ENCODE results near the gene PLA2G4F. TPM values are rescaled to one million over a fixed set of nuclear protein-coding genes. Genes with fewer than 3 reads are reported as not detected.

PLA2G4F gene
- total RNA-seq, 1 donor from 2014 or later = 1.6 TPM

GRCh38 chr15:42128476-42128875 lies 28.0 kb downstream of the PLA2G4F start:
- TF ChIP-seq CTCF (IDR thresholded peaks at IDR 0.05; ENCODE audit: insufficient read depth, low read length, severe bottlenecking) = no peak
- Histone ChIP-seq H3K36me3 (ENCODE audit: control insufficient read depth, insufficient read depth, low read length) (no peaks in the 10 kb centered on the region), H3K27me3 (ENCODE audit: control insufficient read depth, insufficient read depth, low read length) (peaks cover 6% of the 10 kb centered on the region), H3K4me3 (ENCODE audit: low read depth, low read length) (no peak overlapping the region)
- no peak for FAIRE-seq
- DNase-seq (ENCODE audit: low read depth) = no peak

GRCh38 chr15:42123546-42123945 lies 32.9 kb downstream of the PLA2G4F start:
- H3K36me3 ChIP-seq (ENCODE audit: control insufficient read depth, insufficient read depth, low read length) = no peaks in the 10 kb centered on the region
- no peak for DNase-seq (ENCODE audit: low read depth)
- FAIRE-seq = no peak
- TF ChIP-seq CTCF (IDR thresholded peaks at IDR 0.05; ENCODE audit: insufficient read depth, low read length, severe bottlenecking) = no peak
- H3K4me3 ChIP-seq (ENCODE audit: low read depth, low read length) = no peak overlapping the region
- no peaks in the 10 kb centered on the region for H3K27me3 ChIP-seq (ENCODE audit: control insufficient read depth, insufficient read depth, low read length)

- Histone ChIP-seq H3K4me3 (ENCODE audit: low read depth, low read length) (no peak overlapping the region), H3K27me3 (ENCODE audit: control insufficient read depth, insufficient read depth, low read length) (no peaks in the 10 kb centered on the region), H3K36me3 (ENCODE audit: control insufficient read depth, insufficient read depth, low read length) (no peaks in the 10 kb centered on the region)
- peak; percentile 26 for DNase-seq (ENCODE audit: low read depth)
- no peak for FAIRE-seq
- no peak for TF ChIP-seq CTCF (IDR thresholded peaks at IDR 0.05; ENCODE audit: insufficient read depth, low read length, severe bottlenecking)
Observed at GRCh38 chr15:42121682-42122081, 34.8 kb downstream of the PLA2G4F start.

GRCh38 chr15:42121021-42121420 lies 35.4 kb downstream of the PLA2G4F start:
- no peak for FAIRE-seq

DNA sequence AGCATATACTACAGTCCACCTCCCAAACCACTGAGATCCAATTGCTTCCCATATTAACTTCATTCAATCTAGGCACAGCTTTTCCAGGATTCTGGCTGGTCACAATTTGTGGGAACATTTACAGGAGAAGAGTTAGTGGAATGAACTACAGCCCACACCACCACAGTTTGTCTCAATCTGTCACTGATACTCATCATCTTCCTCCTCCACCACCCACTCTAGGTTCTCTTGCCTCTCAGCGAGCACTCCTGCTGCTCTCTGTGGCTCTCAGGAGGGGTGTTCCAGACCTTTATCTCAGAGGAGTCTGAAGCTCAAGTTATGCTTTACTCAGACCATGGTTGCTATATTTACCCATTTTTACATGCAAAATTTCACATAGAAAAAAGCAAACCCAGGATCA lies 36.2 kb downstream of the PLA2G4F start:
- FAIRE-seq (no peak), DNase-seq (ENCODE audit: low read depth) (no peak)
- no peaks in the 10 kb centered on the region for H3K27me3 ChIP-seq (ENCODE audit: control insufficient read depth, insufficient read depth, low read length)
- TF ChIP-seq CTCF (IDR thresholded peaks at IDR 0.05; ENCODE audit: insufficient read depth, low read length, severe bottlenecking) = no peak
- H3K36me3 ChIP-seq (ENCODE audit: control insufficient read depth, insufficient read depth, low read length) = no peaks in the 10 kb centered on the region
- no peak overlapping the region for H3K4me3 ChIP-seq (ENCODE audit: low read depth, low read length)

More at GRCh38 chr15:42121021-42121420, 35.4 kb downstream of the PLA2G4F start:
- Histone ChIP-seq H3K4me3 (ENCODE audit: low read depth, low read length) (no peak overlapping the region), H3K36me3 (ENCODE audit: control insufficient read depth, insufficient read depth, low read length) (no peaks in the 10 kb centered on the region), H3K27me3 (ENCODE audit: control insufficient read depth, insufficient read depth, low read length) (no peaks in the 10 kb centered on the region)
- TF ChIP-seq CTCF (IDR thresholded peaks at IDR 0.05; ENCODE audit: insufficient read depth, low read length, severe bottlenecking) = no peak
- no peak for DNase-seq (ENCODE audit: low read depth)

GRCh38 chr15:42119446-42119760 lies 37.0 kb downstream of the PLA2G4F start:
- no peaks in the 10 kb centered on the region for H3K27me3 ChIP-seq (ENCODE audit: control insufficient read depth, insufficient read depth, low read length)
- H3K4me3 ChIP-seq (ENCODE audit: low read depth, low read length) = no peak overlapping the region

More at GRCh38 chr15:42119446-42119760, 37.0 kb downstream of the PLA2G4F start:
- no peak for TF ChIP-seq CTCF (IDR thresholded peaks at IDR 0.05; ENCODE audit: insufficient read depth, low read length, severe bottlenecking)
- FAIRE-seq (no peak), DNase-seq (ENCODE audit: low read depth) (no peak)
- no peaks in the 10 kb centered on the region for H3K36me3 ChIP-seq (ENCODE audit: control insufficient read depth, insufficient read depth, low read length)

Data from bronchial epithelial cell (primary cell).